KOPT-K1 (cell line): ENCODE data around the gene RAD54L.

Source experiments
- H3K27ac ChIP-seq: fragments of 200-600 bp; sonication (generic); 2 replicates; pipeline ENCODE4 v1.5.1; 2016; ENCODE audit warnings: antibody characterized with exemption, mild to moderate bottlenecking, low read depth, low read length; ENCODE audit not compliant: poor library complexity, severe bottlenecking
- H3K36me3 ChIP-seq: fragments of 200-600 bp; sonication (generic); 2 replicates; pipeline ENCODE4 v1.5.1; 2017; ENCODE audit warnings: antibody characterized with exemption, mild to moderate bottlenecking, low read length, moderate library complexity; ENCODE audit not compliant: insufficient read depth
- H3K9me3 ChIP-seq: fragments of 200-600 bp; sonication (generic); 2 replicates; pipeline ENCODE4 v1.5.1; 2017; ENCODE audit warnings: antibody characterized with exemption, low read length, mild to moderate bottlenecking; ENCODE audit not compliant: insufficient read depth, poor library complexity, severe bottlenecking

RAD54L gene

DNA sequence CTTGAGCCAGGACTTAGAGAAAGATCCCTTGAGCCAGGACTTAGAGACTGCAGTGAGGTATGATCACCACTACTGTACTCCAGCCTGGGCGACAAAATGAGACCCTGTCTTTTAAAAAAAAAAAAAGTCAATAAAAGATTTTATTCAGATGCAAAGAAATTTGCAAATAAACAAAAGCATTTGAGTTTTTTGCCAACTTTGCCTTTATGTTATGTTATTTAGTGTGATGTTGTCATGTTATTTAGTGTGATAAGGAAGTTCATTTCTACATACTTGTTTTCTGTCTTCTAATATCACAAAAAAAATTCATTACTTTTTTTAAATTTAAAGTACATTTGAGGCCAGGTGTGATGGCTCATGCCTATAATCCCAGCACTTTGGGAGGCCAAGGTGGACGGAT lies 9.0 kb downstream of the RAD54L start:
- Histone ChIP-seq H3K36me3 (peaks cover 99% of the 10 kb centered on the region), H3K9me3 (no peaks in the 10 kb centered on the region), H3K27ac (no peak overlapping the region)

DNA sequence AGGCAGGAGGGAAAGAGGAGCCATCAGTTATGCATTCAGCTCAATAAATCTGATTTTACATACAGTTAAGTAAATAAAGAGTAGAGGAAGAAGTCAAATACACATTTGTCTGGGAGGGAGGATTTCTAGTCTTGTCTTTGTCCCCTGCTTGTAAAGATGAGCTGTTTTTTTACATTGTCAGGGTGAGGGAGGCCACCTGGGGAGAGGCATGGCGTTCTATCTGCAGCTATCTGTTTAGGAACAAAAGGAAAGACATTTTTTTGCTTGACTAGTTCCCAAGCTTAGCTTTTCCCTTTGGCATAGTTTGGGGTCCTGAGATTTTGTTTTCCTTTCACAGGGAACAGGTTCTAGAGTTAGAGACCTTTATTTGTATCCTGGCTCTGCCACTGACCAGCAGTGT lies 14.9 kb downstream of the RAD54L start:
- Histone ChIP-seq H3K27ac (no peak overlapping the region), H3K9me3 (no peaks in the 10 kb centered on the region), H3K36me3 (peaks cover 99% of the 10 kb centered on the region)

DNA sequence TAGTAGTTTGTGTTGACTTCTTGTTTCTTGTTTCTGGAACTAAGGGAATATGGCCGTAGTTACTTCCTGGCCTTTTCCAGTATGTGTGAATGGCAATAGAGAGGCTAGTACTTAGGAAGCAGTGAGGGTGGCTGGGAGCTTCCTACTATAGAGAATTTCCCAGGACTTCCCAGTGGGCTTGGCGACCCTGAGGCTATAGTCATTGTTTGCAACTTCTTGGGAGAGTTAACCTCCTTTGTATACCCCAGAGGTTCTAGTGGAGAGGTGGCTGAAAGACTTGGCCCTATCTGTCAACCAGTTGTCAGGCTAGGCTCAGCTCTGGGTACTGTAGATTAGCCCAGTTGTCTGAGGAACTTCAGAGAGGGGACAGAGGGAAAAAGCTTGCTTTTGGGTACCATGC lies 15.6 kb downstream of the RAD54L start:
- Histone ChIP-seq H3K36me3 (peaks cover 100% of the 10 kb centered on the region), H3K9me3 (no peaks in the 10 kb centered on the region), H3K27ac (no peak overlapping the region)

DNA sequence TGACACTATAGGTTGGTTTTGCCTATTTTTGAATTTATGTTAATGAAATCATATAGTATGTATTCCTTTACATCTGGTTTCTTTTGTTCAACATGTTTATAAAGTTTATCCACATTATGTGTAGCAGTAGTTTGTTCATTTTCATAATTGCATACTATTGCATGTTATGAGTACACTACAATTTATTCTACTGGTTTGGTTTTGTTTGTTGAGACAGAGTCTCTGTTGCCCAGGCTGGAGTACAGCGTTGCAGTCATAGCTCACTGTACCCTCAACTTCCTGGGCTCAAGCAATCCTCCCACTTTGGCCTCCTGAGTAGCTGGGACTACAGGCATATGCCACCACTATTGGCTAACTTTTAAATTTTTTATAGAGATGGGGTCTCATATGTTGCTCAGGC lies 21.0 kb downstream of the RAD54L start:
- Histone ChIP-seq H3K36me3 (peaks cover 100% of the 10 kb centered on the region), H3K27ac (no peak overlapping the region), H3K9me3 (no peaks in the 10 kb centered on the region)

DNA sequence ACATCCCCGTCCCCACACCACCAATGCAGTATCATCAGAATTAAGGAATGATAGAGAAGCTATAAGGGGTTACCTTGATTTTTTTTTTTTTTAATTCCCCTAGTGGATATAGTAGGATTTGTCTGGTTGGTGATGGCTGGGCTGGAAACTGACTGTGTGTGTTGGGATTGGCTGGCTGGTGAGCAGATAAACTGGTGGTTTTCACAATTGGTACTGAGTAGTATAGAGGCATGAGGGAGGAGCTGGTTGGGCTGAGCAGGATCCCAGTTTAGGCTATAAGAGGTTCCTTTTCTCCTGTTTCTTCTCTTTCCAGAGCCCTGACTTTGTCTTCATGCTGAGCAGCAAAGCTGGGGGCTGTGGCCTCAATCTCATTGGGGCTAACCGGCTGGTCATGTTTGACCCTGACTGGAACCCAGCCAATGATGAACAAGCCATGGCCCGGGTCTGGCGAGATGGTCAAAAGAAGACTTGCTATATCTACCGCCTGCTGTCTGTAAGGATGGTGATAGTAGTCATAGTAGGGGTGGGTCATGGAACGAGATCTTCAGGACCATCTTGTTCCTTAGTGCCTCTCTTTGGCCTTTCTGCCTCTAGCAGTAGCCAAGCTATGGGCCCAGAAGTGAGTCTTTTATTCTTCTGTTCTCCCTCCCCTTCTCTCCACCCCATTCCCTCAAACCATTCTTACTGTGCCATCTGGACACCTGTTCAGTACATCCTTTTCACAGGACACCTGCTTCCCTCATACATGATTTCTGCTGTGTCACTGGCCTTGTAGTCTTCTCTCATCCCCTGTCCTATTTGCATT lies 26.9 kb downstream of the RAD54L start:
- H3K27ac ChIP-seq = no peak overlapping the region
- H3K9me3 ChIP-seq = no peaks in the 10 kb centered on the region
- peaks cover 100% of the 10 kb centered on the region for H3K36me3 ChIP-seq

DNA sequence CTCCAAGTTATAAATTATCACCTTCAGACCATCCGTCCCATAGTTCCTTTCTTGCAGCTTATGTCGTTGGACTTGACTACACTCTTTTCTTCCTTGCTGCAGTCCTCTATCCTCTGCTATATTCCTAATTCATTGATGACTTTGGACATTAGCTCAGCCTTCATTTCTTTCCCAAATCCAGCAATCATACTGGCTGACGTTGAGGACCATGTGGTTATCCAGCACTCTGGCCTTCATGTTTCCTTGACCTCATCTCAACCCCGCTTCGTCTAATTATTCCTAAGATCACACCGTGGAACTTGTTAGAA lies 27.4 kb downstream of the RAD54L start:
- Histone ChIP-seq H3K27ac (no peak overlapping the region), H3K36me3 (peaks cover 100% of the 10 kb centered on the region), H3K9me3 (no peaks in the 10 kb centered on the region)

DNA sequence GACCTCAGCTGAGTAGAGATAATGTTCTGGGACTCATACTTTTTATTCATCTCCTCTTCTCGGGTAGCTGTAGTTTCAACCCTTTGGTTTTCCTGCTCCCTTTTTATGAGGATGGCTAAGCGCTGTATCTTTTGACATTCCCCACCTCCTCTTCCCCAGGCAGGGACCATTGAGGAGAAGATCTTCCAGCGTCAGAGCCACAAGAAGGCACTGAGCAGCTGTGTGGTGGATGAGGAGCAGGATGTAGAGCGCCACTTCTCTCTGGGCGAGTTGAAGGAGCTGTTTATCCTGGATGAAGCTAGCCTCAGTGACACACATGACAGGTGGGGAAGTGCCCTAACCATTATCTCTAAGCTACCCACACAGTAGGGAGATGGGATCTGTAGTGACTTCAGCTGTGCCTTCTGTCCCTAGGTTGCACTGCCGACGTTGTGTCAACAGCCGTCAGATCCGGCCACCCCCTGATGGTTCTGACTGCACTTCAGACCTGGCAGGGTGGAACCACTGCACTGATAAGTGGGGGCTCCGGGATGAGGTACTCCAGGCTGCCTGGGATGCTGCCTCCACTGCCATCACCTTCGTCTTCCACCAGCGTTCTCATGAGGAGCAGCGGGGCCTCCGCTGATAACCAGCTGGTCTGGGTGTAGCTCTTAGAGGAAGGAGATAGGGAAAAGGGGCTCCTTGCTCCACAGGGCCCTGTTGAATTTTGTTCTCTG lies 30.3 kb downstream of the RAD54L start:
- H3K36me3 ChIP-seq = peaks cover 100% of the 10 kb centered on the region

DNA sequence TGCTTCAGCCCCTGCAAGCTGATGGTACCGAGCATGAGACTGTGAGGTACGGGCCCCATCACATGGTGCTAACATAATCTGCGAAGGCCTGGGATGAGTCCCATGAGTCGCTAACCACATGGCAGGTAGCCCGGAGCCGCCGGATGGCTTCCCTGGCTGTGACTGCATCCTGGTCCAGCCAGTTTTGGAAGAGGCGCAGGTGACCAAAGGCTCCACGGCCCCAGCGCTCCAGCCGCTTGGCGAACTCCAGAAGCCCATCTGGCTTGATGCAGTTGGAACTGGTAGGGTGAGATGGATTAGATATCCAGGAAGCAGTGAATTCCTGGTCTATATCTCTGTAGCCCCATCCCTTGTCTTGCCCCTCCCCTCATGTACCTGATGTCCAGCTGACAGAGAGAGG lies 31.2 kb downstream of the RAD54L start:
- Histone ChIP-seq H3K36me3 (peaks cover 100% of the 10 kb centered on the region), H3K9me3 (no peaks in the 10 kb centered on the region), H3K27ac (no peak overlapping the region)

More for the DNA sequence above, 30.3 kb downstream of the RAD54L start:
- no peaks in the 10 kb centered on the region for H3K9me3 ChIP-seq
- no peak overlapping the region for H3K27ac ChIP-seq

DNA sequence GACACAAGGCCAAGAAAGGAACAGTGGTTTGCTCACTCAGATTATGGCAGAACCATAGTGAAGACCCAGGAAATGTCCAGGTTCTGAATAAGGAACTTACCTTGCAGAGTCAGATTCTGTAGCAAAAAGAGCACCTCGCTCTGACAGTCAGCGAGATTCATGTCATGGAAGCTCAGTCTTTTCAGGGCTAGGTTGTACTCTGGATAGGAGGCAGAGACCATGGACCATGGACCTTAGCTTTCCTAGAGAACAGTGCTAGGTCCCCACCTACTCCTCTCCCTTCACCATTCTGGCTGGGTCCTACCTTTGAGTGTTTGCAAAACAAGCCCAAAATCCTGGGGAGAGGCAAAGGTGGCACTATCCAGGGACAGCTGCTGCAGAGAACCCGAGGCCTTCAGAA lies 32.5 kb downstream of the RAD54L start:
- no peaks in the 10 kb centered on the region for H3K9me3 ChIP-seq
- peaks cover 100% of the 10 kb centered on the region for H3K36me3 ChIP-seq
- no peak overlapping the region for H3K27ac ChIP-seq

DNA sequence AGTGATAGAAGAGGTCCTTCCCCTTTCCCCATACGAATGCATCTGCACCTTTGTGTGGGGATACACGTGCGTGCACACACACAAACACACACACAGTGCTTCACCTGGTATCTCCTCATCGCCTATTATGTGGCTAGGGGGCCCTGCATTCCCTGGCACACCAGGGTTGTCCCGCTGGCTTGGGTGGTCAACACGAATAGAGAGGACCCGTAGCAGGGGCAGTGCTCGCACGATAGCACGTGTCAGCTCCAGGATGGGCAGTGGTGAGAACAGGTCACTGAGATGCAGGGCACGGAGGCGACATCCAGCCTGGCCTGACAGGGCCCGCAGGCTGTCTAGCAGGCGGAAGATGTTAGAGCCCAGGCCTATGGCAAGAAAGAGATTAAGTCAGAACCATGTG lies 33.5 kb downstream of the RAD54L start:
- Histone ChIP-seq H3K9me3 (no peaks in the 10 kb centered on the region), H3K36me3 (peaks cover 98% of the 10 kb centered on the region), H3K27ac (no peak overlapping the region)

DNA sequence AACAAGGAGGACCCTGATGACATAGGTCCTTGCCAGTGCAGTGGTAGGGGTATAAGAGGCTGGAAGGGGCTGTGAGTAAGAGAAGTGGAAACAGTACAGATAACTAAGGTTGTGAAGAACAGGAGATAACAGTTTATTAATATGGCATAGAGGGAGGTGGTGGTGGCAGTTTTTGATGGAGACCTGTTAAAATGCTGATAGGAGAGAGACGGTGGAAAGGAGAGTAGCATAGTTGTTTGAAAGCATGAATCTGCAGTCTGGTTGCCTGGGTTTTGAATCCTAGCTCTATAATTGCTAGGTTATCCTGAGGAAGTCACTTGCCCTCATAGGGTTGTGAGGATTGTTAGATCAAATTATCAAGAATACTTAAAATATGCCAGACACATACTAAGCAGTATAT lies 36.5 kb downstream of the RAD54L start:
- no peaks in the 10 kb centered on the region for H3K9me3 ChIP-seq
- H3K36me3 ChIP-seq = peaks cover 81% of the 10 kb centered on the region
- H3K27ac ChIP-seq = no peak overlapping the region

DNA sequence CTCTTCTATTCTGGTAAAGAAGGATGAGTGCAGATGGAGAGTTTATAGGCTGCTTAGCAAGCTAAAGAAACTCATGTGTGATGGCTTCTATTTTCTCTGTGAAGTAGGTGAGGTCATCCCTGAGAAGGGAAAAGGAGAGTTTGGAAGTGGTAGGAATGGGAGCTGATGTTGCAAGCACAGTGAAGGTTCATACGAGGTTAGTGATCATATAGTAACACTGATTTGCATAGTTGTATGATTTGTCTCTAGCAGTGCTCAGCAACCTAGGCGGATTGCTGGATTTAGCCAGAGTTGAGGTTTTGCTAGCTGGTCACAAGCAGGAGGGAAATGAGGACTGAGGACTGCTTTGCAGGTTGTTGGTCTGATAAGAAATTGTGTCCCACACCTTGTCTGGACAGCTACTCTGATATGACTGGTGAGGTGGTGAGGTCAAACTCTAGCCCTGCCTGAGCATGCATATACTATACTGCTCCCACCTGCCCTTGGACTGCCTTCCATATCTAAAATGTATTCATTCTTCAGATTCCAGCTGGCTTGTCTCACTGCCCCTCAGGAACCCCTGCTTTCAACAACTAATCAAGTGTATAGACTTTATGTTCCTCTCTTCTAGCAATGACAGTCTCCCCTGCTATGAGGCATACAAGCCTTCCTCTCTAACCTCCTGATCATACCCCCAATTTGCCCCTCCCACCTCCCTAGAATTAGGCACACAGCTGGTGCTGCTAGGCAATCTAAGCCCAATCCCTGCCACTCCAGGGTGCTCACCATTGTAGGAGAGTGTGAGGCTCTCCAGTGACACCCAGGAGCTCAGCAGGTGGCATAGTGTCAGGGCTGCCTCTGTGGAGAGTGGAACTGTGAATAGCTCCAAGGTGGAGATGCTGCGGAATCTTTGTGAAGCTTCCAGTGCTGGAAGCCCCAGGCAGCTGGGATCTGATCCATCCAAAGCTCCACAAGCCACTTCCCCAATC lies 37.3 kb downstream of the RAD54L start:
- Histone ChIP-seq H3K36me3 (peaks cover 80% of the 10 kb centered on the region), H3K9me3 (no peaks in the 10 kb centered on the region), H3K27ac (peak overlapping the region; percentile 73)

DNA sequence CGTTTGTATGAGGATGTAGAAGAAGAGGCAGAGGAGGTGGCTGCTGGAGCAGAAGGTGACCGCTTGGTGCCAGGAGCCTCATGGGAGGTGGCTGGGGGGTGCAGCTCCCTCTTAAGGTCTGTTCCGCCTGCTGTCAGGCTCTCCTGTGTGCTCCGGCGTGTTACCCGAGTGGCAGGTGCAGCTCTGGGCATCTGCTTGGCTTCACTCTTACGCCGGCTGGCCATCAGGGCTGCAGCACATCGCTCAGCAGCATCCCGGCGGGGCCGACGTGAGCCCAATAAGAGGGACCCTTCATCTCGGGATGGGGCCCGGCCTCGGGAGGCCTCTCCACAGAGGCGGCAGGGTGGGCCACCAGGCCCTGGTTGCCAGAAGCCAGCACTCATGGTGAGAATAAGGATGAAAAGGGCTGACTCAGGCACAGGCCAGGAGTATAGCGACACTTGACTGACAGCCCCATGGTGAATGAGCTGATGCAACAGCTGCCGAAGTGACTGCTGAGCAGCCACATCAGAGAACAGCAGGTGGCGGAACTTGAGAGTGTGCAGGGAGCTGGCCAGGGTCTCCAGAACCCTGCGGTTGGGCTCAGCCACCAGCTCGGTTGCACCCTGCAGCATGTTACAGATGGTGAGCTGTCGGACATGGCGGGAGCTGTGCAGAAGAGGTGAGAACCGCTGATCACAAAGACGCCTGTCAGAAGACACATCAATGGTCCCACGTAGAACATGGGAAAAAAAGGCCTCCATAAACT lies 38.3 kb downstream of the RAD54L start:
- peak overlapping the region; percentile 73 for H3K27ac ChIP-seq

DNA sequence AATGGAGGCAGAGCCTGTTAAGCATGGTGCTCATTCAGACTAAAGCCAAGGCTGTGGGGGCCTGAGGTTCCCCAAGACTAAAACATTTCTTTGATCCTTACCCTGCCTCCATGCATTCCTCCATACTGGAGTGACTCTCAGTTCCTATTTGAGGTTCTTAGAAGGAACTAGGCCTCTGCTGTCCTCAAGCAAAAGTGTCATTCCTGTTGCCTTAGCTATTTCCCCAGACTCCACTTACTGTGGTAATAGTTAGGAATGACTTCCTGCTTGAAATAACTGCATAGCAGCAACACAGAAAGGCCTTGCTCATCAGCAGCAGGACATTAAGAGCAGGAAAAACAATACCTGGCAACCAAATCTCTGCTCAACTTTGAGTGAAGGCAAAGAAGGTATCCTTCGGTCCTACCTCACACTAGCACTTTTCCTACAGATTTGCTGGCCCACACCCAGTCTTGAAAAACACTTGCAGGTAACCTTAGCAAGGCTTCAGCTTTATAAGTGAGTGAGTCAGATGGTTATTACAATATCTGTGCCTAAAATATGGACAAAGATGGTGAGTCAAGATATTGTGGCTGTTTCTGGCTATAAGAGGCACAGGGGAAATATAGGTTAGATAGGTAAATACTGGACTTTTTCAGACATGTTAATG lies 41.0 kb downstream of the RAD54L start:
- H3K36me3 ChIP-seq = peaks cover 70% of the 10 kb centered on the region
- no peak overlapping the region for H3K27ac ChIP-seq

More for the DNA sequence above, 38.3 kb downstream of the RAD54L start:
- Histone ChIP-seq H3K9me3 (no peaks in the 10 kb centered on the region), H3K36me3 (peaks cover 79% of the 10 kb centered on the region)

More for the DNA sequence above, 41.0 kb downstream of the RAD54L start:
- H3K9me3 ChIP-seq = no peaks in the 10 kb centered on the region
